ENCODE measurements around the gene TREM2.

DNA sequence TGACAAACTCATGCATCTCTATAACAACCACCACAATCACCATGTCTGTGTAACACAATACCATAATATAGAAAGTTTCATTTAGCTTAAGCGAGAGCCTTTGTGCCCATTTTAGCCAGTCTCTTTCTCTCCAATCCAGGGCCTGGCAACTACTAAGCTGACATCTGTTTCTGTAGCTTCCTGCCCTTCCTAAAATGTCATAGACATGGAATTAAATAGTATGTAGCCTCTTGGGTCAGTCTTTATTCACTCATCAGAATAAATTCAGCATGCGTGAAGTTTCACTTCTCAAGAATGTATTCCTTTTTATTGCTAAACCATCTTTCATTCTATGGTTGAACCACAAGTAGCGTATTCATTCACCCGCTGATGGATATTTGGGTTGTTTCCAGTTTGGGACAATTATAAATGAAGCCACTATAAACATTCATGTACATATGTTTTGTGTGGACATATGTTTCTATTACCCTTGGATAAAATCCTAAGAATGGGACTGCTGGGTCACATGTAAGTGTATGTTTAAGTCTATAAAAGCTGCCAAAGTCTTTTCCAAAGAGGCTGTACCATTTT lies 1.7 kb upstream of the TREM2 start:
- TF ChIP-seq RAD21 (conservative IDR thresholded peaks at IDR 0.05) (no peak), EZH2 (IDR thresholded peaks at IDR 0.05; ENCODE audit: borderline replicate concordance, insufficient read depth, low read length, poor library complexity, severe bottlenecking) (no peak), POLR2AphosphoS5 (IDR thresholded peaks at IDR 0.05) (no peak), CTCF (IDR thresholded peaks at IDR 0.05; ENCODE audit: poor library complexity, severe bottlenecking) (no peak), MXI1 (conservative IDR thresholded peaks at IDR 0.05; ENCODE audit: poor library complexity, severe bottlenecking) (no peak)
